Panc1 (cell line): ENCODE results near the gene IL17C.

Experiments
- CTCF ChIP-seq: fragments of 450-650 bp; IDR thresholded peaks from 2 replicates; pipeline ENCODE4 v1.5.1; 2017; ENCODE audit warnings: mild to moderate bottlenecking
- POLR2AphosphoS5 ChIP-seq: IDR thresholded peaks from 2 replicates; pipeline ENCODE4 v1.6.1; 2012; ENCODE audit warnings: mild to moderate bottlenecking, low read depth, low read length, moderate library complexity
- REST ChIP-seq, 2 experiments: IDR thresholded peaks; 2 replicates each; pipeline ENCODE4 v1.6.1; 2011 to 2012; ENCODE audit warnings: low read depth in 2 of 2, control low read depth in 1 of 2, low read length in 1 of 2, mild to moderate bottlenecking in 1 of 2, moderate library complexity in 1 of 2; ENCODE audit not compliant: insufficient read depth in 1 of 2
- SIN3A ChIP-seq: IDR thresholded peaks from 2 replicates; pipeline ENCODE4 v1.6.1; 2012; ENCODE audit warnings: low read depth, mild to moderate bottlenecking, low read length, moderate library complexity, borderline replicate concordance; ENCODE audit not compliant: insufficient read depth
- TCF7L2 ChIP-seq: IDR thresholded peaks from 2 replicates; pipeline ENCODE4 v1.6.1; 2011; ENCODE audit warnings: mild to moderate bottlenecking, low read depth, low read length, inconsistent platforms

GRCh38 chr16:88645455-88645854 is 7.1 kb downstream of the IL17C start:
- TF ChIP-seq POLR2AphosphoS5 (no peak), CTCF (no peak), TCF7L2 (no peak), REST (IDR thresholded peaks at IDR 0.05; ENCODE audit: insufficient read depth in 1 of 2, low read depth in 2 of 2, low read length in 1 of 2) (no peak), SIN3A (no peak)
